Fibroblast of peridontal ligament (primary cell): ENCODE measurements around the gene OR13C5.
"Not testable (repeated sequence)": the region's sequence is repeated elsewhere in the genome, so short reads cannot be mapped to it uniquely, and the experiment has no call there.

ENCODE experiments used
- DNase-seq: peaks from one replicate; pipeline ENCODE4 v3.0.0-alpha.2; 2010; ENCODE audit errors: extremely low read depth

Gene OR13C5

GRCh38 chr9:104599313-104599712 is at the start of gene OR13C5:
Gene OR13C5, minus strand, starts transcription at chr9:104599413. Its CDS starts 0 bp downstream, at chr9:104599413.
- not testable (repeated sequence) for DNase-seq

- no peak for DNase-seq
Measured at GRCh38 chr9:104635456-104635855, 36.2 kb upstream of the OR13C5 start.

- no peak for DNase-seq
Measured at GRCh38 chr9:104633976-104634520, 34.8 kb upstream of the OR13C5 start.

- not testable (repeated sequence) for DNase-seq
Measured at GRCh38 chr9:104625964-104626363, 26.8 kb upstream of the OR13C5 start.

- no peak for DNase-seq
Measured at GRCh38 chr9:104618104-104618503, 18.9 kb upstream of the OR13C5 start, which contains the start of gene OR13C9. Gene OR13C9, minus strand, starts transcription at chr9:104618204. Its CDS starts 0 bp downstream, at chr9:104618204.

- DNase-seq: no peak
Measured at GRCh38 chr9:104617418-104617817, 18.2 kb upstream of the OR13C5 start.

GRCh38 chr9:104611213-104611612 is 12.0 kb upstream of the OR13C5 start:
- no peak for DNase-seq

GRCh38 chr9:104608336-104608735 is 9.1 kb upstream of the OR13C5 start:
- no peak for DNase-seq

- no peak for DNase-seq
Measured at GRCh38 chr9:104606152-104606551, 6.9 kb upstream of the OR13C5 start.

- DNase-seq: not testable (repeated sequence)
Measured at GRCh38 chr9:104605527-104605926, 6.3 kb upstream of the OR13C5 start, which contains the start of gene OR13C2. Gene OR13C2, minus strand, starts transcription at chr9:104605627. Its CDS starts 0 bp downstream, at chr9:104605627.

- DNase-seq: no peak
Measured at GRCh38 chr9:104604801-104605200, 5.6 kb upstream of the OR13C5 start.

GRCh38 chr9:104598749-104599148 is 464 bp downstream of the OR13C5 start:
- not testable (repeated sequence) for DNase-seq

- no peak for DNase-seq
Measured at GRCh38 chr9:104589626-104590025, 9.6 kb downstream of the OR13C5 start.

- peak; percentile 1 for DNase-seq
Measured at GRCh38 chr9:104586496-104587180, 12.6 kb downstream of the OR13C5 start.

- DNase-seq: no peak
Measured at GRCh38 chr9:104580562-104580961, 18.7 kb downstream of the OR13C5 start.

- DNase-seq: no peak
Measured at GRCh38 chr9:104577263-104577662, 21.9 kb downstream of the OR13C5 start.

GRCh38 chr9:104575456-104575855 is 23.8 kb downstream of the OR13C5 start:
- no peak for DNase-seq

GRCh38 chr9:104572612-104573011 is 26.6 kb downstream of the OR13C5 start:
- no peak for DNase-seq

- no peak for DNase-seq
Measured at GRCh38 chr9:104568868-104569267, 30.3 kb downstream of the OR13C5 start, which contains the start of gene OR13C8. Gene OR13C8, plus strand, starts transcription at chr9:104569168. Its CDS starts 0 bp downstream, at chr9:104569168.

GRCh38 chr9:104564358-104564757 is 34.9 kb downstream of the OR13C5 start:
- DNase-seq: no peak

GRCh38 chr9:104556830-104557634 is 42.2 kb downstream of the OR13C5 start:
- no peak for DNase-seq

- DNase-seq: no peak
Measured at GRCh38 chr9:104555521-104555920, 43.7 kb downstream of the OR13C5 start.
